ENCODE data around the gene ANKRD13B. TPM values are rescaled to one million over a fixed set of nuclear protein-coding genes. Genes with fewer than 3 reads are reported as not detected.
"Not testable (repeated sequence)": the region's sequence is repeated elsewhere in the genome, so short reads cannot be mapped to it uniquely, and the experiment has no call there.

ANKRD13B gene
- total RNA-seq, 1 experiment from 2014 or later, result 17.9 TPM

DNA sequence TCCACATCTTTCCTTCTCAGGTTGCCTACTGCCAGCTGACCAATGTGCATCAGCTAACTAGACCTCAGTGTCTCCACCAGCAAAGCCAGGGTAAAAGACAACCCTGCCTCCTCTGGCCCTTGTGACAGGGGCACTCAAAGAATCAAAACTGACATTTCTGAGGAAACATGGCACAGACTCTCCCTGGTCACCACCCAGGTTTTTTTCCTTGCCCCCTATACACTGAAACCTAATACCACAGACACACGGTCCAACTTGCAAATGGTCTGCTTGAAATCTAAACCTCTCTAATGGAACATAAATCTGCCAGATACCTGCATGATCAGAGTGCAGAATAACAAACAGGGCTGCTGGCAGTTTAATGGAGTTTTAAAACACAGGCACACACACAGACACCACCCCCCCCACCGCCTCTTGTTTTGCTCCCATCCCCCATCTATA is 49.3 kb downstream of the ANKRD13B start:
- no peak for DNase-seq (ENCODE audit: low read depth)

DNA sequence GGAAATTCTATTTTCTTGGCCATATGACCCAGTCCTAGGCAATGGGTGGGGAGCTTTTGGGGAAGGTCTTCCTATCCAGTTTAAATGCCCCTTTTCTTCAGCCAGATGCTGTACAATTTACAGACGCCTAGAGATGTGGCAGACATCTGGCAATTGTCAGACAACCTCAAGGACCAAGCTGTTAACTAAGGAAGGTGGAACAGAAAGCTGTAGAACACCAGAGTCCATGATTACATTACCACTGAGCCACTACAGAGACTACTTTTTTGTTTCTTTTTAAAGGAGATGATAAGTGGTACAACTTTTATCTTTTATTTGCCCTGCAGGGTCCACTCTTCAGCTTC is 50.9 kb downstream of the ANKRD13B start:
- no peak for DNase-seq (ENCODE audit: low read depth)

DNA sequence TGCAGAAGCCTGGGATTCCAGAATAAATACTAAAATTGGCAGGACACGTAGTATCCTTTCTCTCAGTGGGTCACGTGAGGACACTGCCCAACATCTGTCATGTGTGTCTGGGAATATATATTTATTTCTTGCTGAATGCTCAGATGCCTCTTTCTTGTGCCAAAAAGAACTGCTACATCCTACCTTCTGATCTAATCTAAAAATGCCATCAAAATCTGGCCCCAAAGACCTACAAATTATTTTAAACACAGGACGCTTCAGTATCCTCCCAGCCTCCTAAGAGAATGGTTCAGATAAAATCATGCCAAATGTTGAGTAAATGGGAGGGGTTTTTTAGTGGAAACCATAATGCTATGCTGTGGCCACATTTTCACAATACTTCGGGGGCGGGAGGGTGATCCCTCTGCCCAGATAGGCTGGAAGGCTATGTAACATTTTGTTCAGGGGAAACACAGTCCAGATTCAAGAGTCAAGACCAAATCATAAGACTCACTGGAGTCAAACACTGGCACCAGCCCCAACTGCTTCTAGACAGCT is 52.7 kb downstream of the ANKRD13B start:
- DNase-seq (ENCODE audit: low read depth), result no peak

DNA sequence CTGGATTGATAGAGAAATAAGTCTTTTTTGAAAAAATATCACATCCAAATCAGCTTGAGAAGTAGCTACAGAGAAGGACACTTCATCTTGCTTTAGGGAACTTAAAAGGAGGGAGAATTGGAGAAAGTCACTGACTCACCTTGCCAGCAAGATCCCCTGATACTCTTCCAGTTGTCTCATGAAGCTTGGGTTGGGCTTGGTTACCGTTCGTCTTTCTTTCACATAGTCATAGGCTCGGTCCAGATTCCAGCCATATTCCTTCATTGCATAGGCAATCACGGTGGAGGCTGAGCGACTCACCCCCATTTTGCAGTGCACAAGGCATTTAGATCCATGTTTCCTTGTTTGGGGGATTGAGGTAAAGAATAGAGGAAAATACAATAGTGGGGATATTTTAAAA is 55.1 kb downstream of the ANKRD13B start:
- no peak for DNase-seq (ENCODE audit: low read depth)

DNA sequence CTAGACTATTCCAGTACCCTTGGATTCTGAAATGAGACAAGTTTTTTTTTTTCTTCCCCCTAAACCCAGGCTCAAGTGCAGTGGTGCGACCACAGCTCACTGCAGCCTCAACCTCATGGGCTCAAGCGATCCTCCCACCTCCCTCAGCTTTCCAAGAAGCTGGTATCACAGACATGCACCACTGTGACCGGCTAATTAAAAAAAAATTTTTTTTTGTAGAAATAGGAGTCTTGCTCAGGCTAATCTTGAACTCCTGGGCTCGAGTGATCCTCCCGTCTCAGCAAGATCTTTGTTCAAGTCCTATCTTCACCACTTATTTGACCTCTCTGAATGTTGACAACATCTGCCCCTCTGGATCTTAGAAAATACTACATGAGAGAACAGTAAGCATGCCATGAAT is 56.4 kb downstream of the ANKRD13B start:
- DNase-seq (ENCODE audit: low read depth), result no peak

DNA sequence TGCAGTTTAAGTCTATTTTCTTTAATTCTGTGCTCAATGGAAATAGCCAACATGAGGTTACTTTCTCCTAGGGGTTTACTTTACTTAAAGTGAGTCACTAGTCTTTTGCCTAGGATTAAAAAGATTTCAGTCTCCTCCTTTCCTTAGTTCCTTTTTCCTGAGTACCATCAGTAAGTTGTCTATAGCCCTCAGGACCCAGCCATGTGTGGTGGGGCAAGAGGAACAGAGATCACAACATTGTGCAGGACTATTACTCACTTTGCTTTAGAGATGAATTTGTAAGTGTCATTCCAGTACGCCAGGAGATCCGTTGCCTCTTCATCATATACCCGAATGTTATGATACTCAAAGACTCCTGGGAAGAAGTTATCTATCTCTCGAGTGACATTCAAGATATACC is 57.5 kb downstream of the ANKRD13B start:
- DNase-seq (ENCODE audit: low read depth), result no peak

DNA sequence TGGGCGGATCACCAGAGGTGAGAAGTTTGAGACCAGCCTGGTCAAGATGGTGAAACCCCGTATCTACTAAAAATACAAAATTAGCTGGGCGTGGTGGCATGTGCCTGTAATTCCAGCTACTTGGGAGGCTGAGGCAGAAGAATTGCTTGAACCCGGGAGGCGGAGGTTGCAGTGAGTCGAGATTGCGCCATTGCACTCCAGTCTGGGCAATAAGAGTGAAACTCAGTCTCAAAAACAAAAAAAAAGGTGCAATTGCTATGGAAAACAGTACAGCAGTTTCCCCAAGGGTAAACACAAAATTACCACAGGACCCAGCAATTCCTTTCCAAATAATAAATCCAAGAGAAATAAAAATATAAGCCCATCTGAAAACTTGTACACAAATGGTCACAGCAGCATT is 59.0 kb downstream of the ANKRD13B start:
- not testable (repeated sequence) for DNase-seq (ENCODE audit: low read depth)

DNA sequence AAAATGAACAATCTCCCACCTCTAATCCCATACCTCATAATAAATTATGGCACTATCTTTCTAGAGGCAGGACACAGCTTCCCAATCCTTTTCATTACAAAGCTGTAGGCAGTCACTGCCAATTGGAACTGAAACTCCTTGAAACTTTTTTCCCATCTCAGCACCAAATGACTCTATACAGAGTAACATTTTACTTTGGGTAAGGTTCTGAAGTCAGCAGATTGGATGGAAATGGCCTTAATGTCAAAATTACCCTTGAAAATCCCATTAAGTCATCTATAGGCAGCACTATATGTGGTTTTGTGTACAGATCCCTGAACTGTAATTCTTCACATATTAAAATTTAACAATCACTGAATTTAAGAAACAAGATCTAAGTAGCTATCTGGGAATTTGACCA is 60.0 kb downstream of the ANKRD13B start:
- DNase-seq (ENCODE audit: low read depth), result no peak

DNA sequence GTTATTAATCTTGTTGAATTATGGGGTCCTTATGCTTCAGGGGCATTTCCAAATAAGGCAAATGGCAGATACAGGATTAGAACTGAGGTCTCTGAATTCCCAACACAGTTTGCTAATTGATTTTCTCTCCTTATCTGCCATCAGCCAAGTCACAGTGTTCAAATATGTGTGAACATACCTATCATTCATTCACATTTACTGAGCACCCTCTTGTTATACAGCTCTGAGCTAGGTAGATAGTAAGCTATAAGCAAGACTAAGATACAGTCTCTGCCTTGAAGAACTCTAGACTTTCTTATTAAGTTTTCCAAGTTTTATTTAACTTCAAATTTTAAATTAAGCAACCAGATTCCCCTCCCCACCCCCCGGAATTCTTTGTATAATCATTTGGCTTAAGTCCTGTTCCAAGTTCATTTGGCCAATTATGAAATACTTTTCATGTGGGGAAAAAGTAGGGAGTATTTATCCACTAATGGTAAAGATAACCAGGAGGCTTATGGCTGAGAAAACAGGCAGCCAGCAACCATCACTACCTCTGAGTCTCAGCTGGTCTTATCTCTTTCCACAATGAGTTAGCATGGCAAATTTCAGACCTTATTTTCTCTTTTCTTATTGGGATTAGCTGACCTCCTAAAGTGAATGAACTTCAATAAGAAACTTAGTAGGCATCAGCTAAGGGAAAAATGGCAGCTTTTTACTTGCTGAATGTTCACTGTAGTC is 61.2 kb downstream of the ANKRD13B start:
- DNase-seq (ENCODE audit: low read depth), result no peak

DNA sequence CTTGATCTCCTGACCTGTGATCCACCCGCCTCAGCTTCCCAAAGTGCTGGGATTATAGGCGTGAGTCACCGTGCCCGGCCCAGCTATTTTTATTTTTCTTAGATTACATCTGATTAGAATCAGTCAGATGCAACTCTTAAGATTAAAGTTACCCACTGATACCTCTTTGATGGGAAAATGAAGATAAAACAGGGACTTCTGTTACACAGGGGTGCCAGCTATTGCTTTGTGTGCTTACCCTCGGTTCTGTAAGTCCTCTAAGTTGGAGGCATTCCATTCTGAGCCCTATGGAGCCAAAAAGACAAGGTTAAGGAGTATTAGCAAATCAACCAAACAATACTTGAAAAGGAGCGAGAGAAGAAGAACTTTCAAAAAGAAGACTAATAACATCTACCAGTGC is 62.4 kb downstream of the ANKRD13B start:
- DNase-seq (ENCODE audit: low read depth), result no peak

DNA sequence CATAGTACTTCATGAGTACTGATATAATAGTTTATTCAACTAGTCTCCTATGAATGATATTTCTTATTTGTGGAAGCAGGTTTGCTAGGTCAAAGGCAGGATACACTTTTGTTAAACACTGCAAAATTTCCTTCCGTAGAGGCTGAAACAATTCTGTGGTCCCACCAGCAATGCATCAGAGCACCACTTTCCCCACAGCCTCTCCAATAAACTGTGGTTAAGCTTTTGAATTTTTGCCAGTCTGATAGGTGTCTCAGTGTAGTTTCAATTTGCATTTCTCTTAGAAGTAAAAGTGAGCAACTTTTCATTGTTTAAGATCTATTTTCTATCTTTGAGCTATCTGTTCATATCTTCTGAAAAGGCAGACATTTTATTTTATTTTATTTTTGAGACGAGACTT is 66.2 kb downstream of the ANKRD13B start:
- DNase-seq (ENCODE audit: low read depth), result no peak

DNA sequence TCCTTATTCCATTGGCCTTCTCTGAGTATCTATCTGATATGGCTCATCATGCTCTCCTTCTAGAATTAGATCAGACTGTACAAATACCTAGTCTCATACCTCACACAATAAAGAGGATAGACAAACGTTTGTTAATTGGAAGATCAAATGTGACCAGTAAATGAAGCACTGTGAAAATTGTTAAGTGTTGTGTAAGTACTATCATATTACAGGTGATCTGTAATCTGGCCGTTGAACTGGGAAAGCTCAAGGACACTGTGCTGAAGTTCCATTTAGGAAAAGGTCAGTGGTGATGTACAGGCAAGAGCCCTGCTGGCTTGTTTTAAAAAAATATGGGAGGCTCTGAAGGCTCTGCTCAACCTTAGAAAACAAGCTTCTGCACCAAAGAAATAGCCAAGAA is 68.3 kb downstream of the ANKRD13B start:
- no peak for DNase-seq (ENCODE audit: low read depth)

DNA sequence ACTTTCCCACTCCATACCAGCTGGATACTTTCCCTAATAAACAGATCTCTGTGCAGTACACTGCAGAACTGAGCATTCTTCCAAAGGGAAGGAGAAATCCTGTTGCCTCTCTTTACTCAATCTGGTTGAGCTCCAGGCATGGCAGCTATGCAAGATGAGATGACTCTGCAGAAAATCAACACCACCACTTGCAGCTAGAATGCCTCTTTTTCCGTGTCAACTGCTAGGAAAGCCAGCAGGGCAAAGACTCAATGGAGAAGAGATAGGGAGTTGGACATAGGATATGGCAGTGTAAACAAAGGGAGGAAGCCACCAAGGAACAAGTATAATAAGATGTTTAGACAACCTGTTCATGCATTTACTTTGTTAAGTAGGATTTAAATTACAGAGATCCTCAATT is 70.2 kb downstream of the ANKRD13B start:
- DNase-seq (ENCODE audit: low read depth), result no peak

Small RNA genes lying within 50 kb of the gene (small RNA-seq; reads per million reads assigned to genes)
- not detected for gene RNU6-920P

Other genes with a start within 250 kb of the ANKRD13B start
- gene TAOK1, start 202.8 kb upstream of the ANKRD13B start, total RNA-seq (2014; rRNA removed; shearing (Covaris generic)), result 26.6 and 29.5 TPM in 2 replicates
- gene ABHD15, start 26.1 kb upstream of the ANKRD13B start, total RNA-seq (2014; rRNA removed; shearing (Covaris generic)), result 6.3 and 6.4 TPM in 2 replicates
- 21.9 and 26.1 TPM in 2 replicates for gene TP53I13, start 24.4 kb upstream of the ANKRD13B start, total RNA-seq (2014; rRNA removed; shearing (Covaris generic))
- gene GIT1, start 3.5 kb upstream of the ANKRD13B start, total RNA-seq (2014; rRNA removed; shearing (Covaris generic)), result 76.4 and 97.4 TPM in 2 replicates
- gene CORO6, start 29.8 kb downstream of the ANKRD13B start, total RNA-seq (2014; rRNA removed; shearing (Covaris generic)), result 1.4 and 2.4 TPM in 2 replicates

Data from HT1080 (cell line).